CD4-positive, alpha-beta T cell (primary cell): ENCODE results near the gene FAM131C. TPM values are rescaled to one million over a fixed set of nuclear protein-coding genes. Genes with fewer than 3 reads are reported as not detected.
A peak's percentile ranks its signal among the peaks of the same experiment; 100 is the strongest.

Source experiments
- ATAC-seq: fragments of 200-7000 bp; cut with Tn5 transposase; one replicate; pipeline ENCODE4 v1.10.0; 2022; ENCODE audit warnings: mild to moderate bottlenecking; ENCODE audit not compliant: poor library complexity
- CTCF ChIA-PET: fragments of 350-600 bp; sonication (Branson Sonifier 250); formaldehyde crosslinking; loops from one replicate; lab custom pipeline; 2021; ENCODE audit warnings: antibody characterized with exemption, inconsistent platforms; lab: Charles Lee
- POLR2A ChIA-PET: fragments of 350-600 bp; sonication (Branson Sonifier 250); formaldehyde crosslinking; loops from one replicate; lab custom pipeline; 2021; ENCODE audit warnings: antibody characterized with exemption, inconsistent platforms; lab: Charles Lee
- DNase-seq, 14 experiments: peaks; one replicate each; pipeline ENCODE4 v3.0.0-alpha.2; 2013 to 2020; ENCODE audit warnings: mixed read lengths in 2 of 14
- H3K27ac ChIP-seq, 2 donors: one replicate each; pipeline versions ENCODE4 v1.5.1 to v1.7.0; 2013; ENCODE audit warnings: low read length in 2 of 2, low read depth in 1 of 2, mild to moderate bottlenecking in 1 of 2
- H3K27me3 ChIP-seq, 2 experiments: 1 replicate in 1 of 2; 2 replicates in 1 of 2; pipeline versions ENCODE4 v1.6.1 to v1.7.0; 2013; ENCODE audit warnings: low read length in 2 of 2, control low read depth in 1 of 2, mild to moderate bottlenecking in 1 of 2, moderate library complexity in 1 of 2; ENCODE audit not compliant: insufficient read depth in 2 of 2, control insufficient read depth in 1 of 2
- H3K36me3 ChIP-seq: one replicate; pipeline ENCODE4 v1.6.1; 2013; ENCODE audit warnings: low read length, control low read depth; ENCODE audit not compliant: insufficient read depth
- H3K4me1 ChIP-seq: one replicate; pipeline ENCODE4 v1.6.1; 2013; ENCODE audit warnings: low read length, control low read depth; ENCODE audit not compliant: insufficient read depth
- H3K4me3 ChIP-seq: one replicate; pipeline ENCODE4 v1.5.1; 2013; ENCODE audit warnings: mild to moderate bottlenecking, low read length, moderate library complexity
- H3K9me3 ChIP-seq, 2 experiments: 1 replicate in 1 of 2; 2 replicates in 1 of 2; pipeline versions ENCODE4 v1.6.1 to v1.7.0; 2013; ENCODE audit warnings: low read length in 2 of 2, mild to moderate bottlenecking in 2 of 2, control low read depth in 1 of 2, moderate library complexity in 1 of 2; ENCODE audit not compliant: control insufficient read depth in 1 of 2, insufficient read depth in 1 of 2
- H3K27ac Mint-ChIP-seq: one replicate; pipeline ENCODE4 v1.8.0; 2020; ENCODE audit warnings: mixed read lengths
- H3K27me3 Mint-ChIP-seq: one replicate; pipeline ENCODE4 v1.8.0; 2021; ENCODE audit warnings: mixed read lengths
- H3K36me3 Mint-ChIP-seq: one replicate; pipeline ENCODE4 v1.8.0; 2021; ENCODE audit warnings: low read depth, mixed read lengths
- H3K4me1 Mint-ChIP-seq: one replicate; pipeline ENCODE4 v1.8.0; 2021; ENCODE audit warnings: low read depth, mixed read lengths
- H3K4me3 Mint-ChIP-seq: one replicate; pipeline ENCODE4 v1.8.0; 2020; ENCODE audit warnings: mild to moderate bottlenecking, mixed read lengths
- H3K9me3 Mint-ChIP-seq: one replicate; pipeline ENCODE4 v1.8.0; 2020; ENCODE audit warnings: mixed read lengths
- intact Hi-C, 2 experiments: fragments of 100-400 bp; cut with DNase I in 1 of 2; cut with micrococcal nuclease in 1 of 2; formaldehyde crosslinking; loops; one replicate each; pipeline versions ENCODE4 v1.15.1 to v1.9.0; 2023 to 2025; cut with DNase I, micrococcal nuclease
- polyA plus RNA-seq, 2 donors: library from polyadenylated mRNA; unstranded; fragments of 120-200 nt; gene quantifications; one replicate each; pipeline ENCODE4 v1.2.1, GENCODE V29; 2013
- total RNA-seq, 174 experiments: library from RNA in 2 of 174; stranded (reverse) in 2 of 174; gene quantifications; one replicate each; pipeline ENCODE4 v1.2.3 and lab custom pipeline; 2021 to 2026
- TF ChIP-seq, protein P1 (sequence below): fragments of 200-600 bp; IDR thresholded peaks from one replicate; pipeline ENCODE4 v1.8.0; 2022; ENCODE audit warnings: antibody characterized with exemption, mild to moderate bottlenecking

The FAM131C gene, protein sequence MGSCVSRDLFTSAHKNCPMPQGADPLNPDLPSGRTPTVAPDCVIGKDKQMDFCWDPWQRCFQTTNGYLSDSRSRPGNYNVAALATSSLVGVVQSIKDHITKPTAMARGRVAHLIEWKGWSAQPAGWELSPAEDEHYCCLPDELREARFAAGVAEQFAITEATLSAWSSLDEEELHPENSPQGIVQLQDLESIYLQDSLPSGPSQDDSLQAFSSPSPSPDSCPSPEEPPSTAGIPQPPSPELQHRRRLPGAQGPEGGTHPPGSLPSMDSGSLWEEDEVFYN
- total RNA-seq (not detected), total RNA-seq (lab: John Stamatoyannopoulos, UW) (0 to 0.25 (median 0) reads per million in 172 experiments)
- polyA plus RNA-seq (2013, experiment 1 of 2) = 0.04 TPM
- not detected for polyA plus RNA-seq (2013, experiment 2 of 2)

DNA sequence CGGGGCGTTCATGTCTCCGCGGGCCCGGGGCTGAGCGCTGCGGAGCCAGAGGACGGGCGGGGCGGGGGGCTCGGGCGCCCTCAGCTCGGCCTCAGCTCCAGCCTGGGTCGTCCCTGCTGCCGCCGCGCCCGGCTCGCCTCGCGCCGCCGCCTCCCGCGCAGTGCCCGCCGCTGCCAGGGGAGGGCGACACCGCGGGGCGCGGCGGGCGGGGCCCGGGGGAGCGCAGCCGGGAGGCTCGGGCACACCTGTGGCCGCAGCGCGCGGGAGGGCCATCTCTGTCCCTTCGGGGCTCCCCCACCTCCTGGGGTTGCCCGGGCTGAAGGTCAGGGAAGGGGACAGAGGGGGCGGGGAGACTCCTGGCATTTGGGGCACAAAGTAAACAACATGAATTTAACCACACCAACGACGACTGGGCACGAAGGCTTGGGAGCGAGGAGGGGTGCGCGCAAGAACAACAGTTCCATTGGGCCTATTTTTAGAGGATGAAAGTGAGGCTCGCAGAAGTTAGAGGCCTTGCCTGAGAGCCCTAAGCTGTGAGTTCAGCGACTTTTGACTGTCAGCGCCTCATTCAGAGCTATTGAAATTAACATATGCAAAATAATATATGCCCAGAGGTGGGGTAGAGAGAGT, at the start of gene FAM131C:
FAM131C (minus strand) TSS at position 162 of the 630 bp plus-strand sequence. CDS start 209 bp downstream, outside the sequence.
- peak within 1 kb of the TSS; percentile 39 for H3K4me3 ChIP-seq
- H3K4me1 ChIP-seq = peaks cover 30% of the 10 kb centered on the region
- no peaks in the 10 kb centered on the region for H3K36me3 ChIP-seq
- ChIA-PET POLR2A (interaction anchor here (1.0 kb wide), 1 partner anchor 133 kb away, joined by 3 read pairs; no protein-coding TSS in a partner anchor), CTCF (interaction anchor here (0.6 to 1.1 kb wide), 6 partner anchors 9 to 261 kb away, joined by 3 to 4 read pairs (median 3); no protein-coding TSS in a partner anchor)
- DNase-seq (peak in 13 of 14 experiments; percentile 10 to 75 (median 28)), ATAC-seq (peak; percentile 90)
- Mint-ChIP-seq H3K4me1 (peaks cover 25% of the 10 kb centered on the region), H3K36me3 (no peaks in the 10 kb centered on the region), H3K27ac (no peak within 1 kb of the TSS), H3K4me3 (peak within 1 kb of the TSS; percentile 89), H3K27me3 (peaks cover 23% of the 10 kb centered on the region), H3K9me3 (no peaks in the 10 kb centered on the region)
- H3K9me3 ChIP-seq = no peaks in the 10 kb centered on the region
- TF ChIP-seq, protein P1, sequence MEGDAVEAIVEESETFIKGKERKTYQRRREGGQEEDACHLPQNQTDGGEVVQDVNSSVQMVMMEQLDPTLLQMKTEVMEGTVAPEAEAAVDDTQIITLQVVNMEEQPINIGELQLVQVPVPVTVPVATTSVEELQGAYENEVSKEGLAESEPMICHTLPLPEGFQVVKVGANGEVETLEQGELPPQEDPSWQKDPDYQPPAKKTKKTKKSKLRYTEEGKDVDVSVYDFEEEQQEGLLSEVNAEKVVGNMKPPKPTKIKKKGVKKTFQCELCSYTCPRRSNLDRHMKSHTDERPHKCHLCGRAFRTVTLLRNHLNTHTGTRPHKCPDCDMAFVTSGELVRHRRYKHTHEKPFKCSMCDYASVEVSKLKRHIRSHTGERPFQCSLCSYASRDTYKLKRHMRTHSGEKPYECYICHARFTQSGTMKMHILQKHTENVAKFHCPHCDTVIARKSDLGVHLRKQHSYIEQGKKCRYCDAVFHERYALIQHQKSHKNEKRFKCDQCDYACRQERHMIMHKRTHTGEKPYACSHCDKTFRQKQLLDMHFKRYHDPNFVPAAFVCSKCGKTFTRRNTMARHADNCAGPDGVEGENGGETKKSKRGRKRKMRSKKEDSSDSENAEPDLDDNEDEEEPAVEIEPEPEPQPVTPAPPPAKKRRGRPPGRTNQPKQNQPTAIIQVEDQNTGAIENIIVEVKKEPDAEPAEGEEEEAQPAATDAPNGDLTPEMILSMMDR = no peak
- H3K27ac ChIP-seq = no peak within 1 kb of the TSS
- intact Hi-C loops = no loop called here
- H3K27me3 ChIP-seq = peaks cover 9 to 10% of the 10 kb centered on the region in 2 experiments

DNA sequence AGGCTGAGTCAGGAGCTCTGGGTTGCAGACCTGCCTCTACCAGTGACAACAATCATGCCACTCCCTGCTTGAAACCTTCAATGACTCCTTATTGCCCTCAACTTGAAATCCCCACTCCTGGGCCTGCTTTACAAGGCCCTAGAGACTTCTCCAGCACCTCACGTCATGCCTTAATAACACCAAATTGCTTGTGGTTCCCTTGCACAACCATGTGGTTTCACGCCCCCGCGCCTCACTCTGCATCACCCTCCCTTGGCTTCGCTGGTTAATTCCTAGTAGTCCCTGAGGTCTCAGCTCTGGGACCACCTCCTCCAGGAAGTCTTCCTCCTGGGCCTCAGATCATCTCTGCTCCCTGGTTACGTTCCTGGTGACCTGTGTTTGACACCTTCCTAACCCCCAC, 49.5 kb upstream of the FAM131C start:
- ChIA-PET POLR2A (no interaction called here), CTCF (no interaction called here)
- Histone ChIP-seq H3K4me3 (no peak overlapping the region), H3K9me3 (no peaks in the 10 kb centered on the region), H3K27ac (no peak overlapping the region), H3K27me3 (no peaks in the 10 kb centered on the region), H3K4me1 (peaks cover 12% of the 10 kb centered on the region), H3K36me3 (no peaks in the 10 kb centered on the region)
- Mint-ChIP-seq H3K9me3 (no peaks in the 10 kb centered on the region), H3K4me3 (no peak overlapping the region), H3K36me3 (no peaks in the 10 kb centered on the region), H3K27me3 (no peaks in the 10 kb centered on the region), H3K27ac (no peak overlapping the region), H3K4me1 (peaks cover 6% of the 10 kb centered on the region)
- ATAC-seq (no peak), DNase-seq (peak in 3 of 14 experiments; percentile 48 to 70 (median 56))
- TF ChIP-seq, protein P1 = no peak
- intact Hi-C loops = loop anchor here in 1 of 2 experiments (5.0 kb wide), 1 partner anchor 59 kb away; no protein-coding TSS in a partner anchor

DNA sequence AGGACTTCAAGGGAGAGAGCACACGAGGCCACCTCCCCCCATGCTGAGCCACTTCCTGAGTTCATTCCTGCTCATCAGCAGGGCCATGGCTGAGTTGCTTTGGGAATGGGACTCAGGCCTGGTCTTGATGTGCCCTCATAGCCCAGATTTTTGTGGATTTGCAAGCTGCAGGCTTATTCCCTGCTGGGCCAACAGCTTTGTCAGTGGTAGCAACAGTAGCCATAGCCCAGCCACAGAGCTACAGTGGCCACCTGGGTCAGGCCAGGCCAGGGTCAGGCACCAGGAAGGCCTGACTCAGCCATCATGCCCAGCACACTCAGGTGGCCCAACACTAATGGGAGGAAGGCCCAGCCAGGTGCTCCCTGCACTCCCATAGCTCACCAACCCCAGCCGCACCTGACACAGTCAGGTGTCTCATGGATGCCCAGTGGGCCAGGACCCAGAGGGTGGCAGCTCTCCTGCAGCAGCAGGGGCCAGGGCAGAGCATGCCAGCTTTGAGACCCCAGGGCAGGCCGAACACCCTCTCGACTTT, 49.0 kb upstream of the FAM131C start:
- Mint-ChIP-seq H3K27me3 (no peaks in the 10 kb centered on the region), H3K36me3 (no peaks in the 10 kb centered on the region), H3K9me3 (no peaks in the 10 kb centered on the region), H3K27ac (no peak overlapping the region), H3K4me3 (no peak overlapping the region), H3K4me1 (peaks cover 6% of the 10 kb centered on the region)
- H3K9me3 ChIP-seq = no peaks in the 10 kb centered on the region
- DNase-seq (no peak), ATAC-seq (no peak)
- H3K4me1 ChIP-seq = peaks cover 12% of the 10 kb centered on the region
- no peak overlapping the region for H3K4me3 ChIP-seq
- no peak overlapping the region for H3K27ac ChIP-seq
- intact Hi-C loops = loop anchor here in 1 of 2 experiments (5.0 kb wide), 1 partner anchor 60 kb away; no protein-coding TSS in a partner anchor
- TF ChIP-seq, protein P1 = no peak
- H3K27me3 ChIP-seq = no peaks in the 10 kb centered on the region
- CTCF ChIA-PET = no interaction called here
- POLR2A ChIA-PET = no interaction called here
- no peaks in the 10 kb centered on the region for H3K36me3 ChIP-seq
